ENCODE measurements around the gene NPAS2. TPM values are rescaled to one million over a fixed set of nuclear protein-coding genes. Genes with fewer than 3 reads are reported as not detected.

NPAS2 gene
- total and polyA plus RNA-seq, 4 donors, result 5.9 to 17.1 (median 10.4) TPM

GRCh38 chr2:101018934-101019333, 199.0 kb downstream of the NPAS2 start:
- DNase-seq (no peak), ATAC-seq (ENCODE audit: insufficient read depth, low FRiP score) (no peak)
- Histone ChIP-seq H3K4me3 (no peak overlapping the region), H3K9me3 (ENCODE audit: control insufficient read depth in 4 of 4, insufficient read depth in 3 of 4, low read length in 3 of 4) (no peaks in the 10 kb centered on the region), H3K27ac (ENCODE audit: low read depth in 1 of 2, low read length in 1 of 2) (no peak overlapping the region), H3K9ac (ENCODE audit: insufficient read depth in 1 of 2, low read length in 2 of 2) (no peak overlapping the region), H3K27me3 (ENCODE audit: control insufficient read depth in 3 of 3, insufficient read depth in 3 of 3, low read length in 2 of 3) (no peaks in the 10 kb centered on the region), H3K4me1 (ENCODE audit: control insufficient read depth in 5 of 5, insufficient read depth in 5 of 5, low read length in 5 of 5) (no peaks in the 10 kb centered on the region), H3K36me3 (ENCODE audit: control insufficient read depth in 4 of 4, insufficient read depth in 4 of 4, low read length in 4 of 4) (peaks cover 17 to 32% (median 22%) of the 10 kb centered on the region in 4 donors)
- 69 to 70% methylated on average over 8 of the region's 8 CpGs for WGBS, 2 donors
- no peak for TF ChIP-seq CTCF (IDR thresholded peaks at IDR 0.05; ENCODE audit: control extremely low read depth, extremely low read depth)

GRCh38 chr2:101022221-101022620, 202.3 kb downstream of the NPAS2 start:
- H3K9me3 ChIP-seq (ENCODE audit: control insufficient read depth in 4 of 4, insufficient read depth in 3 of 4, low read length in 3 of 4), result no peaks in the 10 kb centered on the region
- H3K36me3 ChIP-seq (ENCODE audit: control insufficient read depth in 4 of 4, insufficient read depth in 4 of 4, low read length in 4 of 4), result peaks cover 10 to 31% (median 25%) of the 10 kb centered on the region in 4 donors
- DNase-seq (no peak), ATAC-seq (ENCODE audit: insufficient read depth, low FRiP score) (no peak)
- no peak for TF ChIP-seq CTCF (IDR thresholded peaks at IDR 0.05; ENCODE audit: control extremely low read depth, extremely low read depth)
- no peaks in the 10 kb centered on the region for H3K27me3 ChIP-seq (ENCODE audit: control insufficient read depth in 3 of 3, insufficient read depth in 3 of 3, low read length in 2 of 3)
- H3K9ac ChIP-seq (ENCODE audit: insufficient read depth in 1 of 2, low read length in 2 of 2), result no peak overlapping the region
- WGBS, 2 donors, result 91 to 93% methylated on average over 16 of the region's 16 CpGs
- no peaks in the 10 kb centered on the region for H3K4me1 ChIP-seq (ENCODE audit: control insufficient read depth in 5 of 5, insufficient read depth in 5 of 5, low read length in 5 of 5)
- H3K4me3 ChIP-seq, result no peak overlapping the region
- H3K27ac ChIP-seq (ENCODE audit: low read depth in 1 of 2, low read length in 1 of 2), result no peak overlapping the region

- DNase-seq (no peak), ATAC-seq (ENCODE audit: insufficient read depth, low FRiP score) (no peak)
- H3K27me3 ChIP-seq (ENCODE audit: control insufficient read depth in 3 of 3, insufficient read depth in 3 of 3, low read length in 2 of 3), result no peaks in the 10 kb centered on the region
- H3K9ac ChIP-seq (ENCODE audit: insufficient read depth in 1 of 2, low read length in 2 of 2), result no peak overlapping the region
- no peaks in the 10 kb centered on the region for H3K4me1 ChIP-seq (ENCODE audit: control insufficient read depth in 5 of 5, insufficient read depth in 5 of 5, low read length in 5 of 5)
- H3K36me3 ChIP-seq (ENCODE audit: control insufficient read depth in 4 of 4, insufficient read depth in 4 of 4, low read length in 4 of 4), result peaks cover 8 to 29% (median 25%) of the 10 kb centered on the region in 4 donors
- H3K9me3 ChIP-seq (ENCODE audit: control insufficient read depth in 4 of 4, insufficient read depth in 3 of 4, low read length in 3 of 4), result no peaks in the 10 kb centered on the region
- WGBS, 2 donors, result 98 to 99% methylated on average over 6 of the region's 6 CpGs
- H3K27ac ChIP-seq (ENCODE audit: low read depth in 1 of 2, low read length in 1 of 2), result no peak overlapping the region
- TF ChIP-seq CTCF (IDR thresholded peaks at IDR 0.05; ENCODE audit: control extremely low read depth, extremely low read depth), result no peak
- H3K4me3 ChIP-seq, result no peak overlapping the region
Measured at GRCh38 chr2:101023327-101024107, 203.6 kb downstream of the NPAS2 start.
